ENCODE data around the gene GKN2. TPM values are rescaled to one million over a fixed set of nuclear protein-coding genes. Genes with fewer than 3 reads are reported as not detected.

Gene GKN2
- total RNA-seq, 1 experiment from 2014 or later = not detected

- TF ChIP-seq REST (IDR thresholded peaks at IDR 0.05; ENCODE audit: low read depth) (no peak), YY1 (IDR thresholded peaks at IDR 0.05; ENCODE audit: extremely low read depth, insufficient replicate concordance, low read depth, low read length) (no peak)
Measured at GRCh38 chr2:68936889-68937288, 15.8 kb downstream of the GKN2 start (continued).

- Histone ChIP-seq H3K9me2 (ENCODE audit: insufficient read depth) (no peaks in the 10 kb centered on the region), H3K9me3 (ENCODE audit: control insufficient read depth in 1 of 2, insufficient read depth in 1 of 2, low read depth in 1 of 2, low read length in 2 of 2) (no peaks in the 10 kb centered on the region), H3K9ac (ENCODE audit: low read length) (no peak overlapping the region), H3K27me3 (ENCODE audit: insufficient read depth, low read length) (no peaks in the 10 kb centered on the region), H3K79me2 (ENCODE audit: insufficient read depth, low read length) (no peaks in the 10 kb centered on the region), H2AFZ (ENCODE audit: low read depth, low read length, poor library complexity, severe bottlenecking) (no peak overlapping the region), H4K20me1 (ENCODE audit: insufficient read depth) (no peaks in the 10 kb centered on the region), H3K4me2 (ENCODE audit: low read length) (no peak overlapping the region), H3K4me1 (ENCODE audit: control insufficient read depth in 1 of 2, insufficient read depth in 2 of 2, low read length in 2 of 2) (no peaks in the 10 kb centered on the region), H3K27ac (ENCODE audit: low read depth, low read length) (no peak overlapping the region), H3K4me3 (replicated peaks in 1 of 2; ENCODE audit: low read depth in 1 of 2, low read length in 2 of 2) (no peak overlapping the region), H3K36me3 (ENCODE audit: control insufficient read depth in 1 of 2, insufficient read depth in 2 of 2, low read length in 2 of 2) (no peaks in the 10 kb centered on the region)
- ChIA-PET RAD21 (ENCODE audit: low non-redundant PET in 1 of 2, low total read pairs in 2 of 2, uncharacterized antibody in 2 of 2, unreplicated experiment in 2 of 2) (no interaction called here), CTCF (no interaction called here), POLR2A (no interaction called here)
- TF ChIP-seq MAX (IDR thresholded peaks at IDR 0.05) = no peak
- TF ChIP-seq SRF (IDR thresholded peaks at IDR 0.05; ENCODE audit: low read depth) = no peak
- no peak for DNase-seq (ENCODE audit: low read depth, low spot score)
- BruUV-seq (replicated peaks) = no TSS peak
- no peak for ATAC-seq
- intact Hi-C loops (cut with micrococcal nuclease) = no loop called here
Measured at GRCh38 chr2:68936427-68936826, 16.3 kb downstream of the GKN2 start.
